DMS114 treated with DMSO at 0.1 percent for 48 hours (cell line): ENCODE measurements around the gene GALNT2.

Source experiments
- DNase-seq: peaks from one replicate; lab custom pipeline; 2025; ENCODE audit not compliant: unreplicated experiment; lab: John Stamatoyannopoulos, UW

The GALNT2 gene

DNA sequence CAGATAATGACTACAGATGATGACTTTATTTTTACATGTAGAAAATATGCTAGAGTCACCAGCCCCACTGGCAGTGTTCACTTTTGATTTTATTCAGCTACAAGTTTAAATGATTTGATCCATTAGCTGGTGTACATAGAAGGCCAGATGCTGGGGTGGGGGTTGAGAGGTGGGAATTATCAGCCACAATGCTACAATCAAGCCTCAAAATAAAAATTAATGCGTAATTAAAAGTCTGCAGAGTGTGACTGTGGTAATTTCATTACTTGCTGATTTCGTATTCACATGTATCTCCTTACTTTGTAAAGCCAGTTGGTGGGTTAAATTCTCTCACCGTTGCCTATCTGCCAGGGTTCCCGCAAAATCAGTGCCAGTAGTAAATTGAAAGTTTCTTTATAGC is 109.3 kb downstream of the GALNT2 start:
- DNase-seq = no peak

DNA sequence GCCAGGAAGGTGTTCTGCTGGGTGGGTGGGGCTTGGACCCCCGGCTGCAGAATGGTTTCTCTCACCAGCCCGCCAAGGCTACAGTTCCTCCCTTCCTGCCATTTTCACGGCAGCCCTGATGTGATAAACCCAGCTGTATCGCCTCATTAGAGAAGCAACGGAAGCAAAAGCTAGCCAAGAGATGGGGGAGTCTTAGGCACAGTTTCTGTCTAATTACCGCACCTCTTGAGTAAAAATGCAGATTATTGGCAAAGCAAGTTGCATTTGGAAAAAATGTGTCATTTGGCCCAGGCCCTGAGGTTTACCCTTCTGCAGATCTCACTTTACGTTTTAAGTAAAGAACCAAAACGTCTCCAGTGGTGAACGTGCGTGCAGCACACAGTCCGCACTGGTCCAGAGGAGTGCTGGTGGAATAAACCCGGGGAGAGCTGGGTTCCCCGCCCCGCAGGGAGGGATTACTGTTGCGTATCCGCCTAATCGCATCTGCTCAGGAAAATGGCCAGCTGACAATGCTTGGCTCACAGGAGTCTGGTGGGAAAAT is 109.9 kb downstream of the GALNT2 start:
- no peak for DNase-seq

DNA sequence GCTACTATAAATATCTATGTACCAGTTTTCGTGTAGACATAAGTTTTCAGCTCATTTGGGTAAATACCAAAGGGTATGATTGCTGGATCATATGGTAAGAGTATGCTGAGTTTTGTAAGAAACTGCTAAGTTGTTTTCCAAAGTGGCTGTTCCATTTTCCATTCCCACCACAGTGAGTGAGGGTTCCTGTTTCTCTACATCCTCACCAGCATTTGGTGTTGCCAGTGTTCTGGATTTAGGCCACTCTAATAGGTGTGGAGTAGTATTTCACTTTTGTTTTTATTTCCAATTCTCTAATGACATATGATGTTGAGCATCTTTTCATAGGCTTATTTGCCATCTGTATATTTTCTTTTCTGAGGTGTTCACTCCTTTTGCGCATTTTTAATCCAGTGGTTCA is 112.2 kb downstream of the GALNT2 start:
- DNase-seq = no peak

DNA sequence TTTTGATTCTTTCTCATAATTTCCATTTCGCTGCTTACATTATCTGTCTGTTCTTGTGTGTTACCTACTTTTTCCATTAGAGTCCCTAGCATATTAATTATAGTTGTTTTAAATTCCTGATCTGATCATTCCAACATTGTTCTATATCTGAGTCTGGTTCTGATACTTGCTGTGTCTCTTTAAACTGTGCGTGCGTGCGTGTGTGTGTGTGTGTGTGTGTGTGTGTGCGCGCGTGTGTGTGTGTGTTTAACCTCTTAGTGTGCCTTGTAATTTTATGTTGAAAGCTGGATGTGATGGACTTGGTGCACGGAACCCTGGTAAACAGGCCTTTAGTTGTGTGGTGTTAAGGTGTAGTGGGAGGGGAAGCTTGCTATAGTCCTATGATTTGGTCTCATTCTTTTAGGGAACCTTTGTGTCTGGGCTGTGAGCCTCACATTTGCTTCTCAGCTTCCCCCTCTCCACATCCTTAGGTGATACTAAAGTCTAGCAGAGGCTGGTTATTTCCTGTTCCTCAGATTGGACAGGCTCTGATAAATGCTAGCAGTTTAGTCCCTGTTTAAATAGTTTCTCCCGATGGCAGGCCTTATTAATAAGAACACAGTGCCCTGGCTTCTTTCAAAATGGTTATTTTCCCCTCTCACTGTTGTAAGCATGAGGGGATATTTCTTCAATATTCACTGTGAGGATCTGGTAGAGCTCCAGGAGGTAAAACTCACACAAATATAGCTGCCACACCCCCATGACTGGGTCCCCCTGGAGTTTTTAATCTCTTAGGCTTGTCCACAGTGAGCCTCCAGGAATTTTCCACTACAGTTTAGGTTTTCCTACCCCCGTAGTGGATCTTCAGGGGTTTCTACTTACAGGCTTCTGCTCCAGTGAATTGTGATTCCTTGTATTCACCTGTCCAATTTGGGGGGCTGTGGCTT is 118.3 kb downstream of the GALNT2 start:
- DNase-seq = no peak

DNA sequence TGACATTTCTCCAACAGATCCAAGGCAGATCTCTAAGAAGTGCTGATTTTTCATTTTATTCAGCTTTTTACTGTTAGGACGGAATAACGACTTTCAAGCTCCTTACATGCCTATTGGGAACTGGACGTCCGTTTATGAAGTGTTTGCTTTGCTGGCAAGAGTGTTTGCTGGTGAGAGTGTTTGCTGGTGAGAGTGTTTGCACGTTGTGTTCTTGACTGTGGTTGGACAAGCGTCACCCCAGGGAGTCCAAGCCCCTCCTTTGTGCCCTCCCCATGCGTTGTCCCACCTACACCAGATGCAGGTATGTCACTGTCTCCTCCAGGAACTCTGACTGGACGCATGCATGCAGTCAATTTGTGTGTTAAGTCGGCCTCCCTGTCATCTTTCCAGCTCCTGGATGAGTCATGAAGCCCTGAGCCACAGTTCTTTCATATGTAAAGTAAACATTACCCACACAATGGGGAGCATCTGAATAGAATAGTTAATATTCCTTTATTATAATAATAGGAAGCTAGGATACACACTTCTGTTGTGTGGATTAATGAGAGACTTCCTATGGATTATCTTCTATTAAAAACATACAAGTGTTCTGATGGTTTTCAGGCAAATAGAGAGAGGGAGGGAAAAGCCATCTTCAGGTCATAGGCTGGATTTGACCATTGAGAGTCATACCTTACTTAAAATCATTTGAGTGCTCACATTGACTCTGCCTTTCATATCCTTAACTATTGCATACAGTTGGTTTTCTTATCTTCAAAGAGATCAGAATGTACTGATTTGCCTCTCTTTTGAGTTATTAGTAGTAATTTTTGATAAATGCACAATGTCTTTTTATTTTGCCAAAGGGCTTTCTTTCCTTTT is 119.2 kb downstream of the GALNT2 start:
- no peak for DNase-seq

DNA sequence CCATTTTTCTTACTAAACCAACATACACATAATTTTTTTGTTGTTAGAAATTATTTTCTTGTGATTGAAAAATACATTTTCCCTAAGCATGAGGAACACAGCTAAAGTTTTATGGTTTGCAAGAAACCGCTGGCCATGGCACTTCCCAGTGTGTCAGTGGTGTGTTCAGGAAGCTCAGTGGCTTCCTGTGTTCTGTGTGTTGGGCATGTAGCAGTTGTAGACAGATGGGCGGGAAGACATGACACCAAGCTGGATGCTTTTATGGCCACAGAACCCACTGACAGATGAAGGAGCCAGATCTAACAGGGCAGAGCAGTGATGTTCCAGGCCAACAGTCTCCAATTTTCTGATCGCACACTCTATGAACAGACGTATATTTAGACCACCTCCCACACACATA is 119.8 kb downstream of the GALNT2 start:
- DNase-seq = no peak

DNA sequence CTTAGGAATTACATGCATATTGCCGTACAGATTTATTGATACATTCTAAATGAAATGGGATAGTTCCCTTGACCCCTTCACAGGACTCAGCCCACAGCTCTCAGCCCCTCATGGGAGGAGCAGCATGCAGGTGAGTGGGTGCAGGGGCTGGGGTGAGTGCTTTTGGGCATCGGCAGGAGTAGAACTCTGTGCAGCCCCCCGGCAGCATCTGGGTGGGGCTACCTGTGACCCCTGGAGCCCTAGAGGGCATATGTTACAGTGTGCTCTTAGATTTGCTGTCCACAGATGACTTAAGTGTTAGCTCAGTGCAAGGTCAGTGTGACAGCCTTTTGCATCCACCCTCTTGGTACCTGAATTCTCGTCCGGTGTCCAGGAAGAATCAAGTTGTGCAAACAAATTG is 120.3 kb downstream of the GALNT2 start:
- DNase-seq = no peak

DNA sequence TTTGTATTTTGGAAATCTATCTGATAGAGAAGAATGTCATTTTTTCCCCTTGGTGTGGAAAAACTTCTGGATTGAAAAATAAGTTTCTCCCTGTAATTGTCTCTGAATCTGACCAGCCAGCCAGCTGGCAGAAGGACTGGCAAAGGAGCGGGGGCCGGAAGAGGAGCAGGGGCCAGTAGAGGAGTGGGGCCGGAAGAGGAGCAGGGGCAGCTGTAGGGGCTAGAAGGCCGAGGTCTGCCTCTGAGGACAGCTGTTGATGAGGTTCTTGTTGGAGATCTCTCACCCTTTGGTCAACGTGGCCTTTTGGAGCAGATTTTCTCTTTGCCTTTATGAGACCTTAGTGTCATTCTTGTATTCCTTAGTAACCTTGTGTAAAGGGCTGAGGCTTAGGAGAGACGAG is 121.8 kb downstream of the GALNT2 start:
- no peak for DNase-seq

DNA sequence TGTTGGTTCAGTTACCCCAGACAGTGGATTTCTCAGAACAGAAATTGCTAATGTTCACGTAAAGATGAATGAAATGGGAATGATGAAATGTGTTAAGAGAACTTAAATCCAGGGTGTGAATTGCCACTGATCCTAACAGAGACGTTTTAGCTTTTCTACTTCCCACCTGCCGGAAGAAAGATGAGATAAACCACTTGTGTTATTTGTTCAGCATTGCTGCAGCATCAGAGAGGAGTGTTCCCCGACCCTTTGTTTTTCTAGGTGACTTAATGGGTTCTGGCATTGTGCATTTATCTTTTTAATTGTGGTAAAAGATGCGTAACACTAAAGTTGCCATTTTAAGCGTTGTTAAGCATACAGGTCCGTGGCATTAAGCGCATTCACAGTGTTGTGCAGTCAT is 122.3 kb downstream of the GALNT2 start:
- DNase-seq = no peak

DNA sequence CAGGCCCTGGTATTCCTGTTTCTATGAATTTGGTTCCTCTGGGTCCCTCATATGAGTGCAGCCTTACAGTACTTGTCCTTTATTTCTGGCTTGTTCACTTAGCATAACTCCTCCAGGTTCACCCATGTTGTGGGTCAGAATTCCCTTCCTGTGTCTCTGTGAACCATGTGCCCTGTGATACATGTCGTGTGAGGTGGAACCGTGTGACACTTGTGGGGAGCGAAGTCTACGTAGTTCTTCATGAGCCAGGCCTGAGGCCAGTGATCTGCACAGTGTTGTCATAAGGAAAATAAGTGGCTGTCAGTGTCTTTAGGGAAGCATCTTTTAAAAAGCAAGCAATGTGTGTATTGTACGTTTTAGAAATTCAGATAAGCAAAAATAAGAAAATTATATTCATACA is 122.8 kb downstream of the GALNT2 start:
- no peak for DNase-seq

DNA sequence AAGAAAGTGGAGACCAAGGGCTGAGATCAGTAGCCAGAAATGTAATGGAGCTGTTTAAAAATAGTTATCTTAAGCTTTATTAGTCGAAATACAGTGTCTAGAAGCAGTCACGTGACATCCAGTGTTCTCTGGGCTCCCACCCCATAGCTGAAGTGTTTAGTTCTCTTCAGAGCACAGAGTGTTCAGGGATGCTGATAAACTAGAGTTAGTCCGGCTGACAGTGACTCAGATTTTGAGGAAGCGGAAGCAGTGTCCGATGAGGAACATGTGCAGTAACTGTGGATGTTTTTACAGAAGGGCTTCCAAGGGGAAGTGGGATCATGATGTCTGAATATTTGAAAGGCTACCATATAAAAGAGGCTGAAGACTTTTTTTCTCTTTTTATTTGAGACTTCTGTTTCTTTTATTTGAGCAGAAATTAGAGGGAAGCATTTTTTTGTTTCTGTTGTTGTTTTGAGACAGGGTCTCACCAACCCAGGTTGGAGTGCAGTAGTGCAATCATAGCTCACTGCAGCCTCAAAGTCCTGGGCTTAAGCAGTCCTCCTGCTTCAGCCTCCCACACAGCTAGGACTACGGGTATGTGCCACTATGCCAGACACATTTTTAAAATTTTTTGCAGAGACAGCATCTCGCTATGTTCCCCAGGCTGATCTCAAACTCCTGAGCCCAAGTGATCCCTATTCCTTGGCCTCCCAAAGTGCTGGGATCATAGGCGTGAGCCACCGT is 124.2 kb downstream of the GALNT2 start:
- DNase-seq = no peak

DNA sequence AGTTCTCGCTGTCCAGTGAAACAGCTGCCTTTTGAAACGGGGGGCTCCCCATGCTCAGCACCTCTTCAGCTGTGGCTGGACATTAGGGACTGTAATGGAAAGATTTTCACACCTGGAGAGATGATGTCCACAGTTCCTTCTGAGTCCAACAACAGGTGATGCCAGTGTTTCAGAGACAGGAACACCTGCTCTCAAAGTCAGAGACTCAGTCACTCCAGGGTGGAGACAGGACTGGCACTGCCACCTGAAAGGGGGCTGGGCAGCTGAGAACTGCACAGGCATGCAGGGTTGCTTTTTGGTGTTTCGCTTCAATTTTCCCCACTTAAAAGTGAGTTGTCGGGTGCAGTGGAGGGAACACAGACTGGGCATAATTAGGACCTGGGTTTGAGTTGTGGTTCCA is 124.8 kb downstream of the GALNT2 start:
- DNase-seq = no peak

DNA sequence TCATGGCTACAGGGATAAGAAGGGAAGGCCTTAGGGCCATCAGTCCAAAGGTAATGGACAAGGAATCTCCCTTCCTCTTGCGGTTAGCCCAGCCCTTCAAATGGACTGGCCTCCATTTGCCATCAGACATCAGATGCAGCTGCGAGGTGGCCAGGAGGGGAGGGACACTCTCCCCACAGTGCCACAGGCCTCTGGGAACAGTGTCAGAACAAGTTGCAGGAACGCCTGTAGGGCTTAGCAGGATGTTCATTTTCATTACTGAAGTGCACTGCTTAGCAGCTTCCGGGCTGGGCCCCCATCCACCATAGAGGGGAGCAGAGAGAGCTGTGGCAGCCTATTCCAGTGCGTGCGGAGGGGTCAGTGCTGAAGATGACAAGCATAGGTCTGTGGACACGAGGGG is 127.5 kb downstream of the GALNT2 start:
- DNase-seq = no peak

DNA sequence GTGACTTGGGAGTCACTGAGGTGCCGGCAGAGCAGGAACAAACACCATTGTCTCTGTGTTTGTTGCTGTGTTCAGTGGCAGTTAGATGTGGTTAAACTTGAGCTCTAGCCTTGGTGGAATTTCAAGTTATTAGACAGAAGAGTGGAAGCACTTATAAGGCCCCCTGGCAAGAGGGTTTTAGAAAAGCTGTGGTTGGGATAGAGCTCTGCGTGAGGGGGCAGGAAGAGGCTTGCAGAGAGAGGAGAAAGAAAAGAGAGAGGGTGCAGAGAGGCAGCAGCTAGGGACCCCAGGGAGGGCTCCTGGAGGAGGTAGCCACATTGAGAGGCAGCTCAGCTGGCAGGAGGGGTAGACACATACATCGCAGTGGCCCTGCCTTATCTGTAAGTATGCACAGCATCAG is 128.2 kb downstream of the GALNT2 start:
- no peak for DNase-seq

DNA sequence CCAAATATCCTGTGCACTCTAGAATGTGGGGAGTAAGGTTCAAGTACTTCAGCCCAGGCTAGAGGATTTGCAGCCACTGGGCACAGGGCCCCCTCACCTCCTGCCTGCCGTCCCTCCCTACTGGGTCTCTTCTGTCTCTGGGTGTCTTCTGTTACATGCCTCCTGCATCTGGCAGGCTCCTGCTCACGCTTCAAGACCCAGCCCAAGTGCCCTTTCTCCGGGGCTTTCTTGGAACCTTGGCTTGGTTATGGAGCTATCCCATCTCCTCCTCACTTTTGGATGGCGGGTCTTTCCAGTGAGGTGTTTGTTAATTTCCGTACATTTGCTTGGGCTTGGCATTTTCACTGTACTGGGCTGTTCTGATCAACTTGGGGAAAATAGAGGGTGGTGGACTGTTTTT is 129.0 kb downstream of the GALNT2 start:
- no peak for DNase-seq

DNA sequence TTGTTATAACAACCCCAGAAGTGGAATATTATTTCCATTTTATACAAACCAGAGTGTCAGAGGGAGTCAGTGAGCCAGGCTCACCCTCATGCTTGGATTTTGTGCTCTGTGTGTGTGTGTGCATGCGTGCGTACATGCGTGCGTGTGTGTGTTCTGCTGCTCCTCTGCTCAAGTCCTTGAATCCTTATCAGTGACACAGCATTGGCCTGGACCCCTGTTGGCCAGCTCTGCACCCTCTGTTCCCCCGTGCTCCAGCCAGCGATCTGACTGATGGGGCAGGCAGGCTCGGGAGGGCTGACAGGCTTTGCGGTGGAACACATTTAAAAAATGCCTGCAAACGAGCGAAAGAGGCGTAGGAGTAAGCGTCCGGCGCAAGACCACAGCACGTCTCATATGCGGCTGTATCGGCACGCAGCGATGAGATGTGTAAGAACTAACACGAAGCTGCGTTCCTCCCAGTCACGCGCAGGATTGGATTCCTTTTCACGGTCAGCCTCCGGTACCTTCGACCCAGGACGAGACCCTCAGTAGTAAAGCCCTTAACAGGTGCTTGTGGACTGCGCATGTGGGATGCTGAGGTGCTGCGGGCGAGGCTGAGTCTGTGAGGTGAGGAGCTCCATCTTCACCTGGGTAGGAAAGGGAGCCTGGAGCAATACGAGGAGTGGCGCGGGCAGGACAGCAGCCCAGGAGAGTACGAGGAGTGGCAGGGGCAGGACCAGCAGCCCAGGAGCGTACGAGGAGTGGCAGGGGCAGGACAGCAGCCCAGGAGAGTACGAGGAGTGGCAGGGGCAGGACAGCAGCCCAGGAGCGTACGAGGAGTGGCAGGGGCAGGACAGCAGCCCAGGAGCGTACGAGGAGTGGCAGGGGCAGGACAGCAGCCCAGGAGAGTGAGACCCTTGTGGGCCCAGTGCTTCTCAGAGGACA is 130.9 kb downstream of the GALNT2 start:
- DNase-seq = no peak

DNA sequence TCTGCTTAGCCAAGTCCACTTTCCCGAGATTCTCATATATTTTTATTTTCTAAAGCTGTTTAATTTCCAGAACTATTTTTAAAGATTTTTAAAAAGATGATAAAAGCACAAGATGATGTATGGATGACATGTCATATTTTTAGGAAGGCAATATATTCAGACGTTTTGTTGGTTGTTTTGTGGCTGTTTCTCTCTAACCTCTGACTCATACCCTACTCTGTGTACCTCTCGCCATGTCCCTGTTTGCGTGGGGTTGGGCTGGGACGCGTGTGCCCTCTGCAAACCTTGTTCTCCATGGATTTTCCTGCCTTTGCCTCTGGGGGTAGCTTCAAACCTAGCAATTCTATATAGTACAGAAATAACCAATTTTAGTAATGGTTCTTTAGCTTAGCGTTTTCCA is 132.0 kb downstream of the GALNT2 start:
- no peak for DNase-seq

DNA sequence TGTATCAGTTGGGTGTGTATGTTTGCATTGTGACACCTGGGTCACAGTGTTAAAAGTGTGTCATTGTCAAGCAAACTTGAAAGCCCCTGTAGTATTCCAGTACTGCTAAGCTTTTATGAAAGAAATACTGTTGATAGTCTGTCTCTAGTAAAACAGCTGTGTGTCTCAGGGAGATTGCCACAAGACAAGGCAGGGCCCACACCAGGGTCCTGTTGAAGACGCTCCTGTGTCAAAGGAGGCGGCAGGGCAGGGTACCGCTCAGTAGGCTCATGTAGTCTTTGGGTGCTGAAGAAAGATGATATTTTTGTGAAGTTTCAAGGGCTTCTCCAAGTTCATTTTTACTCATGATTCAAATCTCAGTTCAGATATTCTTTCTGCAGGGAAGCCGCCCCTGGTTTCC is 132.5 kb downstream of the GALNT2 start:
- DNase-seq = no peak

DNA sequence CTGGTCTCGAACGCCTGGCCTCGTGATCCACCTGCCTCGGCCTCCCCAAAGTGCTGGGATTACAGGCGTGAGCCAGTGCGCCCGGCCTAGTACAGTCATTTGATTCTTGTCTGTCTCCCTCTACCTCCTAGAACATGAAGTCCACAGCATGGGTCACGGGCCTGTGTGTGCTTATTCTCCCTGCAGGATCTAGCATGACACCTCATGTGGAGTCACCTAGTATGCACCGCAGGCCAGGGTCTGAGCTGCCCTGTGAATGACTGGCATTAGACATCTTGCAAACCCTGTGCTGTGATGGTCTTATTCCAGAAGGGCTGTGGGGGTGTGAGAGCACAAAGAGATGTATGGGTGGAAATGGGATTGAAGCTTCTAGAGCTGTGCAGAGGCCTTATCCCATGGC is 133.2 kb downstream of the GALNT2 start:
- no peak for DNase-seq

DNA sequence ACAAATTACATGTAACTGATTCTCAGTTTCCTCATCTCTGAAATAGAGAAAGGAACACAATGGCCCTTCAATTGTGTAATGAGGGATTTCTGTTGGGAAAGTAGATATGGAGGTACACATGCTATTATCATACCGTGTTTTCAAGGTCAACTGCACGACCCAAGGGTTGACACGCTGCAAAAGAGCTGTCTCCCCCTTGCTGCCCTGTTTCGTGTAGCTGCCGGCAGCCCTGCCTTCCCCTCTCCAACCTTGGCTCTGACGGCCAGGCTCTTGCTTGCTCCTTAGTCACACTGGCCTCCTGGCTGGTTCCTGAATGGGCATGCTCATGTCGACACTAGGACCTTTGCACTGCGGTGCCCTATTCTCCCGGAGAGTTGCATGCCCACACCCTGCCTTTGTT is 134.4 kb downstream of the GALNT2 start:
- DNase-seq = no peak
